Neural cell (in vitro differentiated cells): ENCODE measurements around the gene TIGD7.

ENCODE experiments used
- EP300 ChIP-seq: fragments of 450-650 bp; conservative IDR thresholded peaks from 2 replicates; pipeline ENCODE4 v1.6.1; 2014; ENCODE audit warnings: antibody characterized with exemption, mild to moderate bottlenecking, moderate library complexity; ENCODE audit not compliant: poor library complexity, severe bottlenecking
- EZH2 ChIP-seq: fragments of 200-600, 300-800 bp; shearing (Covaris generic), sonication (generic); IDR thresholded peaks from 2 replicates; pipeline ENCODE4 v1.6.1; 2014; ENCODE audit warnings: antibody characterized with exemption, low read length, borderline replicate concordance, mild to moderate bottlenecking; ENCODE audit not compliant: insufficient read depth, poor library complexity, severe bottlenecking
- MXI1 ChIP-seq: fragments of 450-650 bp; conservative IDR thresholded peaks from 2 replicates; pipeline ENCODE4 v1.6.1; 2014; ENCODE audit warnings: antibody characterized with exemption, mild to moderate bottlenecking; ENCODE audit not compliant: poor library complexity, severe bottlenecking
- POLR2AphosphoS5 ChIP-seq: IDR thresholded peaks from 2 replicates; pipeline ENCODE4 v1.6.1; 2012
- RAD21 ChIP-seq: fragments of 450-650 bp; conservative IDR thresholded peaks from 2 replicates; pipeline ENCODE4 v1.6.1; 2014; ENCODE audit warnings: antibody characterized with exemption, mild to moderate bottlenecking, moderate library complexity
- SMC3 ChIP-seq: fragments of 450-650 bp; conservative IDR thresholded peaks from 2 replicates; pipeline ENCODE4 v1.6.1; 2014; ENCODE audit warnings: antibody characterized with exemption, mild to moderate bottlenecking, moderate library complexity; ENCODE audit not compliant: poor library complexity
- TAF1 ChIP-seq: IDR thresholded peaks from 2 replicates; pipeline ENCODE4 v1.6.1; 2012; ENCODE audit warnings: low read depth
- TF ChIP-seq, protein P1 (sequence below): fragments of 450-650 bp; IDR thresholded peaks from 2 replicates; pipeline ENCODE4 v1.5.1; 2014; ENCODE audit warnings: antibody characterized with exemption, mild to moderate bottlenecking, moderate library complexity; ENCODE audit not compliant: poor library complexity, severe bottlenecking
- TF ChIP-seq, protein P2 (sequence below): IDR thresholded peaks from 2 replicates; pipeline ENCODE4 v1.6.1; 2012; ENCODE audit warnings: borderline replicate concordance

DNA sequence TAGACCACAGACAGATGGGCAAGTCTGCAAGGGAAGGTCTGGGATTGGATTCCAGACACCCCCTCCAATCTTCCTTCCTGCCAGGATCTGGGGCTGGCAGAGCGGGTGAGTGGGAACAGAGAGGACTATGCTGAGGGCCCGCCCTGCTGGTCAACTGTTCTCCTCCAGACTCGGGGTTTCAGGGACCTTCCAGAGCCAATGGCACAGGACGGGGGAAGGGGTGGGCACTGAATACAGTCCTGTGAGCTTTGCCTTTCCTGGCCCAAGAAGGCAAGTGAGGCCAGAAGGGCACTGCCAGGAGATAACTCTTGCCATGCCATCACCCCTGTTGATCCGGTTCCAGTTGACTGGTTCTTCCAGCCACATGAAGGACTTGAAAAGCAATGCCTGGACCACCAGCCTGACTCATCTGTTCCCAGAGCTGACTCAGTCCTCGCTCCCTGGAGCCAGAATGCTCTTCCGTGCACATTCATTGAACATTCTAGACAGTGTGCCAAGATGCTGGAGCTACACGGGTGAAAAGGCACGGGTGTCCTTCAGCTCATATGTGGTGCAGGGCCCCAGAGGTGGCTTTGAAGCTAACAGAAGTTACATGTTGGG is 48.3 kb downstream of the TIGD7 start:
- TF ChIP-seq, protein P1, sequence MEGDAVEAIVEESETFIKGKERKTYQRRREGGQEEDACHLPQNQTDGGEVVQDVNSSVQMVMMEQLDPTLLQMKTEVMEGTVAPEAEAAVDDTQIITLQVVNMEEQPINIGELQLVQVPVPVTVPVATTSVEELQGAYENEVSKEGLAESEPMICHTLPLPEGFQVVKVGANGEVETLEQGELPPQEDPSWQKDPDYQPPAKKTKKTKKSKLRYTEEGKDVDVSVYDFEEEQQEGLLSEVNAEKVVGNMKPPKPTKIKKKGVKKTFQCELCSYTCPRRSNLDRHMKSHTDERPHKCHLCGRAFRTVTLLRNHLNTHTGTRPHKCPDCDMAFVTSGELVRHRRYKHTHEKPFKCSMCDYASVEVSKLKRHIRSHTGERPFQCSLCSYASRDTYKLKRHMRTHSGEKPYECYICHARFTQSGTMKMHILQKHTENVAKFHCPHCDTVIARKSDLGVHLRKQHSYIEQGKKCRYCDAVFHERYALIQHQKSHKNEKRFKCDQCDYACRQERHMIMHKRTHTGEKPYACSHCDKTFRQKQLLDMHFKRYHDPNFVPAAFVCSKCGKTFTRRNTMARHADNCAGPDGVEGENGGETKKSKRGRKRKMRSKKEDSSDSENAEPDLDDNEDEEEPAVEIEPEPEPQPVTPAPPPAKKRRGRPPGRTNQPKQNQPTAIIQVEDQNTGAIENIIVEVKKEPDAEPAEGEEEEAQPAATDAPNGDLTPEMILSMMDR = no peak
- TF ChIP-seq POLR2AphosphoS5 (no peak), EP300 (no peak), EZH2 (no peak), RAD21 (no peak), SMC3 (no peak), TAF1 (no peak), MXI1 (no peak)
- TF ChIP-seq, protein P2, sequence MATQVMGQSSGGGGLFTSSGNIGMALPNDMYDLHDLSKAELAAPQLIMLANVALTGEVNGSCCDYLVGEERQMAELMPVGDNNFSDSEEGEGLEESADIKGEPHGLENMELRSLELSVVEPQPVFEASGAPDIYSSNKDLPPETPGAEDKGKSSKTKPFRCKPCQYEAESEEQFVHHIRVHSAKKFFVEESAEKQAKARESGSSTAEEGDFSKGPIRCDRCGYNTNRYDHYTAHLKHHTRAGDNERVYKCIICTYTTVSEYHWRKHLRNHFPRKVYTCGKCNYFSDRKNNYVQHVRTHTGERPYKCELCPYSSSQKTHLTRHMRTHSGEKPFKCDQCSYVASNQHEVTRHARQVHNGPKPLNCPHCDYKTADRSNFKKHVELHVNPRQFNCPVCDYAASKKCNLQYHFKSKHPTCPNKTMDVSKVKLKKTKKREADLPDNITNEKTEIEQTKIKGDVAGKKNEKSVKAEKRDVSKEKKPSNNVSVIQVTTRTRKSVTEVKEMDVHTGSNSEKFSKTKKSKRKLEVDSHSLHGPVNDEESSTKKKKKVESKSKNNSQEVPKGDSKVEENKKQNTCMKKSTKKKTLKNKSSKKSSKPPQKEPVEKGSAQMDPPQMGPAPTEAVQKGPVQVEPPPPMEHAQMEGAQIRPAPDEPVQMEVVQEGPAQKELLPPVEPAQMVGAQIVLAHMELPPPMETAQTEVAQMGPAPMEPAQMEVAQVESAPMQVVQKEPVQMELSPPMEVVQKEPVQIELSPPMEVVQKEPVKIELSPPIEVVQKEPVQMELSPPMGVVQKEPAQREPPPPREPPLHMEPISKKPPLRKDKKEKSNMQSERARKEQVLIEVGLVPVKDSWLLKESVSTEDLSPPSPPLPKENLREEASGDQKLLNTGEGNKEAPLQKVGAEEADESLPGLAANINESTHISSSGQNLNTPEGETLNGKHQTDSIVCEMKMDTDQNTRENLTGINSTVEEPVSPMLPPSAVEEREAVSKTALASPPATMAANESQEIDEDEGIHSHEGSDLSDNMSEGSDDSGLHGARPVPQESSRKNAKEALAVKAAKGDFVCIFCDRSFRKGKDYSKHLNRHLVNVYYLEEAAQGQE = no peak
